A673 (cell line): ENCODE measurements around the gene ZNF836. TPM values are rescaled to one million over a fixed set of nuclear protein-coding genes. Genes with fewer than 3 reads are reported as not detected.

Experiments
- BruUV-seq: library from RNA; stranded (reverse); fragments of 400-500 nt; replicated peaks from 2 replicates; lab custom pipeline; 2021; lab: Mats Ljungman, UMichigan
- CTCF ChIA-PET: fragments of 300-600 bp; sonication (Branson Sonifier 250); formaldehyde crosslinking; loops from one replicate; lab custom pipeline; 2022; ENCODE audit warnings: antibody characterized with exemption; lab: Charles Lee
- POLR2A ChIA-PET: fragments of 300-600 bp; sonication (Branson Sonifier 250); formaldehyde crosslinking; loops from one replicate; lab custom pipeline; 2022; ENCODE audit warnings: antibody characterized with exemption; ENCODE audit not compliant: low non-redundant PET; lab: Charles Lee
- DNase-seq: peaks from one replicate; pipeline ENCODE4 v3.0.0-alpha.2; 2015; ENCODE audit warnings: low spot score
- H3K27ac ChIP-seq: fragments of 200-600 bp; sonication (generic); 2 replicates; pipeline ENCODE4 v1.5.1; 2016; ENCODE audit warnings: mixed run types, low read depth, mild to moderate bottlenecking, mixed read lengths, antibody characterized with exemption, low read length; ENCODE audit not compliant: poor library complexity, severe bottlenecking
- H3K27me3 ChIP-seq: fragments of 200-600 bp; sonication (generic); replicated peaks from 2 replicates; pipeline ENCODE4 v1.6.1; 2017; ENCODE audit warnings: mixed run types, low read depth, mild to moderate bottlenecking, mixed read lengths, antibody characterized with exemption, low read length; ENCODE audit not compliant: insufficient read depth, poor library complexity
- H3K36me3 ChIP-seq: fragments of 200-600 bp; sonication (generic); 2 replicates; pipeline ENCODE4 v1.6.1; 2016; ENCODE audit warnings: mixed run types, mild to moderate bottlenecking, mixed read lengths, antibody characterized with exemption, low read length; ENCODE audit not compliant: insufficient read depth, poor library complexity, severe bottlenecking
- H3K4me1 ChIP-seq: fragments of 200-600 bp; sonication (generic); 2 replicates; pipeline ENCODE4 v1.6.1; 2017; ENCODE audit warnings: mixed run types, mild to moderate bottlenecking, mixed read lengths, antibody characterized with exemption, low read length; ENCODE audit not compliant: insufficient read depth, poor library complexity, severe bottlenecking
- H3K4me3 ChIP-seq: fragments of 200-600 bp; sonication (generic); 2 replicates; pipeline ENCODE4 v1.5.1; 2016; ENCODE audit warnings: low read depth, mixed run types, mild to moderate bottlenecking, mixed read lengths, low read length; ENCODE audit not compliant: poor library complexity, severe bottlenecking
- H3K9me3 ChIP-seq: fragments of 200-600 bp; sonication (generic); 2 replicates; pipeline ENCODE4 v1.6.1; 2016; ENCODE audit warnings: mixed run types, low read depth, mild to moderate bottlenecking, mixed read lengths, antibody characterized with exemption, low read length; ENCODE audit not compliant: poor library complexity, severe bottlenecking
- EZH2 ChIP-seq: fragments of 200-600 bp; sonication (generic); IDR thresholded peaks from 2 replicates; pipeline ENCODE4 v1.6.1; 2017; ENCODE audit warnings: borderline replicate concordance, low read depth, mild to moderate bottlenecking, mixed read lengths, antibody characterized with exemption, low read length; ENCODE audit not compliant: poor library complexity, severe bottlenecking
- intact Hi-C: fragments of 100-400 bp; cut with micrococcal nuclease; formaldehyde crosslinking; loops from one replicate; pipeline ENCODE4 v1.10.0; 2022; ENCODE audit not compliant: unreplicated experiment
- total RNA-seq: library from RNA; stranded (reverse); gene quantifications from 2 replicates; pipeline ENCODE4 v1.2.3, GENCODE V29; 2021
- TF ChIP-seq, protein P1 (sequence below): fragments of 300-800, 200-600 bp; sonication (generic); conservative IDR thresholded peaks from 2 replicates; pipeline ENCODE4 v1.5.1; 2017; ENCODE audit warnings: low read depth, mild to moderate bottlenecking, antibody characterized with exemption, low read length, moderate library complexity, mixed read lengths

The ZNF836 gene
- total RNA-seq, 1 experiment from 2014 or later: 6.1 TPM

DNA sequence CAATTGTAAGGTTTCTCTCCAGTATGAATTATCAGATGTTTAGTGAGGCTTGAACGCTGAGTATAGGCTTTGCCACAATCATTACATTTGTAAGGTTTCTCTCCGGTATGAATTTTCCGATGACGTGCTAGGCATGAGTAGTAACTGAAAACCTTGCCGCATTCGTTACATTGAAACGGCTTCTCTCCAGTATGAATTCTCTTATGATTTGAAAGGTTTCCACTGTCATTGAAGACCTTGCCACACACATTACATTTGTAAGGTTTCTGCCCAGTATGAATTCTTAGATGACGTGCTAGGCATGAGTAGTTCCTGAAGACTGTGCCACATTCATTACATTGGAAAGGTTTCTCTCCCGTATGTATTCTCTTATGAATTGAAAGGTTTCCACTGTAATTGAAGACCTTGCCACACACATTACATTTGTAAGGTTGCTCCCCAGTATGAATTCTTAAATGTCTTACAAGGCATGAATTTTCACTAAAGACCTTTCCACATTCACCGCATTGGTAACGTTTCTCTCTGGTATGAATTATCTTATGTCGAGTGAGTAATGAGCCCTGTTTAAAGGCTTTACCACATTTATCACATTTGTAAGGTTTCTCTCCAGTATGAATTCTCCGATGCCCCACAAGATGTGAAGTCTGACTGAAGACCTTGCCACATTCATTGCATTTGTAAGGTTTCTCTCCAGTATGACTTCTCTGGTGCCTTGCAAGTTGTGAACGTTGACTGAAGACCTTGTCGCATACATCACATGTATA, 15.6 kb downstream of the ZNF836 start:
- POLR2A ChIA-PET: no interaction called here
- CTCF ChIA-PET: no interaction called here
- DNase-seq: no peak
- Histone ChIP-seq H3K4me1 (no peaks in the 10 kb centered on the region), H3K9me3 (peaks cover 65% of the 10 kb centered on the region), H3K27ac (no peak overlapping the region), H3K4me3 (no peak overlapping the region), H3K36me3 (no peaks in the 10 kb centered on the region), H3K27me3 (no peaks in the 10 kb centered on the region)
- TF ChIP-seq, protein P1, sequence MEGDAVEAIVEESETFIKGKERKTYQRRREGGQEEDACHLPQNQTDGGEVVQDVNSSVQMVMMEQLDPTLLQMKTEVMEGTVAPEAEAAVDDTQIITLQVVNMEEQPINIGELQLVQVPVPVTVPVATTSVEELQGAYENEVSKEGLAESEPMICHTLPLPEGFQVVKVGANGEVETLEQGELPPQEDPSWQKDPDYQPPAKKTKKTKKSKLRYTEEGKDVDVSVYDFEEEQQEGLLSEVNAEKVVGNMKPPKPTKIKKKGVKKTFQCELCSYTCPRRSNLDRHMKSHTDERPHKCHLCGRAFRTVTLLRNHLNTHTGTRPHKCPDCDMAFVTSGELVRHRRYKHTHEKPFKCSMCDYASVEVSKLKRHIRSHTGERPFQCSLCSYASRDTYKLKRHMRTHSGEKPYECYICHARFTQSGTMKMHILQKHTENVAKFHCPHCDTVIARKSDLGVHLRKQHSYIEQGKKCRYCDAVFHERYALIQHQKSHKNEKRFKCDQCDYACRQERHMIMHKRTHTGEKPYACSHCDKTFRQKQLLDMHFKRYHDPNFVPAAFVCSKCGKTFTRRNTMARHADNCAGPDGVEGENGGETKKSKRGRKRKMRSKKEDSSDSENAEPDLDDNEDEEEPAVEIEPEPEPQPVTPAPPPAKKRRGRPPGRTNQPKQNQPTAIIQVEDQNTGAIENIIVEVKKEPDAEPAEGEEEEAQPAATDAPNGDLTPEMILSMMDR: no peak
- no peak for TF ChIP-seq EZH2
- intact Hi-C loops: no loop called here
- no TSS peak for BruUV-seq

DNA sequence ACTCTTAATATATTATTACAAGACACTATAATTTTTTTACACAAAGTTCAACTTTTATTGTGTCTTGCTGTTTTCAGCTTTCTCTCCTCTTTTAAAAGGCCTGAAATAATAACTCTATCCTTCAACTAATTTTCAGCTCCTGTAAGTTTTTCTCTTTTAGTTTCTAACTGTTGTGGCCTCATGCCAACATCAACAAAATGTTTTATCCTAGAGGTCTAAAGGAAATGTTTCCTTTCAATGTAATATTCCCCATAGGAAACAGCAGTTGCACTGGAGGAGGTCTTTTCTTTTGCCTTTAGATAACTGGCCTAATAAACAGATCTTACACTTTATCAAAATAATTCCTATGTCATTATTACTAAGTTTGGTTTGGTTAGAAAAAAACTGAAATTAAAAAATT, 23.2 kb downstream of the ZNF836 start:
- BruUV-seq: no TSS peak
- no peaks in the 10 kb centered on the region for H3K4me1 ChIP-seq
- TF ChIP-seq, protein P1: no peak
- TF ChIP-seq EZH2: no peak
- no peaks in the 10 kb centered on the region for H3K27me3 ChIP-seq
- peaks cover 25% of the 10 kb centered on the region for H3K9me3 ChIP-seq
- POLR2A ChIA-PET: no interaction called here
- CTCF ChIA-PET: no interaction called here
- no peaks in the 10 kb centered on the region for H3K36me3 ChIP-seq
- no peak overlapping the region for H3K4me3 ChIP-seq
- DNase-seq: no peak
- intact Hi-C loops: no loop called here
- H3K27ac ChIP-seq: no peak overlapping the region

DNA sequence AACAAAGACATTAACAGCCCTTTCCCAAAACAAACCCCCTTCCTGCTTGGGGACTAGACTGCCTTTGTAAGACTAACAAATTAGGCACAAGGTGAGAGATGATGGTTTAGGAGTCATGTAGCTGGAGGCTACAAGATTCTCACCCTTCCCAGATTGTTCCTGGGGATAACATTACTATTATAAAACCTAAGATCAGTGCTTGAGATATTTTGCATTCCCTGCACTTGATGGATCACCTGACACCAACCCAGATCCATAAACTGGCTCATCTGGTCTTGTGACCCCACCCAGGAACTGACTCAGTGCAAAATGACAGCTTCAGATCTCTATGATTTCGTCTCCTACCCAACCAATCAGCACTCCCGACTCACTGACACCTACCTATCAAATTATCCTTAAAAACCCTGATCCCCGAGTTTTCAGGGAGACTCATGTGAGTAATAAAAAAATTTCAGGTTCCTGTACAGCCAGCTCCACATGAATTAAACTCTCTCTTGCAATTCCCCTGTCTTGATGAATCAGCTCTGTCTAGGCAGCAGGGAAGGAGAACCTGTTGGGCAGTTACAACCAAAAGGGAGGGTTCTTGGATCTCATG, 29.3 kb downstream of the ZNF836 start:
- no TSS peak for BruUV-seq
- no peak overlapping the region for H3K27ac ChIP-seq
- H3K4me1 ChIP-seq: no peaks in the 10 kb centered on the region
- no peaks in the 10 kb centered on the region for H3K36me3 ChIP-seq
- intact Hi-C loops: no loop called here
- CTCF ChIA-PET: no interaction called here
- POLR2A ChIA-PET: no interaction called here
- H3K9me3 ChIP-seq: peaks cover 4% of the 10 kb centered on the region
- no peak for TF ChIP-seq EZH2
- TF ChIP-seq, protein P1: no peak
- DNase-seq: no peak
- no peak overlapping the region for H3K4me3 ChIP-seq
- H3K27me3 ChIP-seq: no peaks in the 10 kb centered on the region
